Mesendoderm (in vitro differentiated cells): ENCODE data around the gene UBASH3B.

Source experiments
- DNase-seq: peaks from one replicate; pipeline ENCODE4 v3.0.0; 2013
- H2AK5ac ChIP-seq: 2 replicates; pipeline ENCODE4 v1.6.1; 2013; ENCODE audit warnings: low read length, inconsistent platforms
- H2BK120ac ChIP-seq: 2 replicates; pipeline ENCODE4 v1.6.1; 2013; ENCODE audit warnings: low read depth, mild to moderate bottlenecking, low read length, moderate library complexity, mixed read lengths
- H2BK15ac ChIP-seq: replicated peaks from 2 replicates; pipeline ENCODE4 v1.6.1; 2013; ENCODE audit warnings: low read depth, mild to moderate bottlenecking, moderate library complexity
- H2BK5ac ChIP-seq: 2 replicates; pipeline ENCODE4 v1.6.1; 2013; ENCODE audit warnings: low read length, inconsistent platforms
- H3K18ac ChIP-seq: 2 replicates; pipeline ENCODE4 v1.6.1; 2013; ENCODE audit warnings: mild to moderate bottlenecking, low read length, mixed read lengths
- H3K23ac ChIP-seq: one replicate; pipeline ENCODE4 v1.6.1; 2013; ENCODE audit warnings: low read length
- H3K27ac ChIP-seq: 2 replicates; pipeline ENCODE4 v1.5.1; 2013; ENCODE audit warnings: low read depth, mild to moderate bottlenecking, inconsistent platforms, low read length, moderate library complexity
- H3K27me3 ChIP-seq: 2 replicates; pipeline ENCODE4 v1.6.1; 2013; ENCODE audit warnings: low read length, control low read depth, mild to moderate bottlenecking, inconsistent platforms; ENCODE audit not compliant: insufficient read depth, poor library complexity
- H3K36me3 ChIP-seq: 2 replicates; pipeline ENCODE4 v1.6.1; 2013; ENCODE audit warnings: low read length, inconsistent platforms; ENCODE audit not compliant: control insufficient read depth, insufficient read depth
- H3K4ac ChIP-seq: one replicate; pipeline ENCODE4 v1.6.1; 2013; ENCODE audit warnings: low read depth, mild to moderate bottlenecking, low read length, moderate library complexity
- H3K4me1 ChIP-seq: 2 replicates; pipeline ENCODE4 v1.6.1; 2013; ENCODE audit warnings: low read depth, low read length, inconsistent platforms; ENCODE audit not compliant: control insufficient read depth
- H3K4me2 ChIP-seq: 2 replicates; pipeline ENCODE4 v1.6.1; 2013; ENCODE audit warnings: low read length
- H3K4me3 ChIP-seq: 2 replicates; pipeline ENCODE4 v1.5.1; 2013; ENCODE audit warnings: mild to moderate bottlenecking, low read length
- H3K56ac ChIP-seq: one replicate; pipeline ENCODE4 v1.6.1; 2013; ENCODE audit warnings: low read length
- H3K79me1 ChIP-seq: 2 replicates; pipeline ENCODE4 v1.6.1; 2013; ENCODE audit warnings: low read length, inconsistent platforms
- H3K79me2 ChIP-seq: 2 replicates; pipeline ENCODE4 v1.6.1; 2013; ENCODE audit warnings: mild to moderate bottlenecking, low read length; ENCODE audit not compliant: control insufficient read depth, insufficient read depth
- H3K9ac ChIP-seq: 2 replicates; pipeline ENCODE4 v1.6.1; 2013; ENCODE audit warnings: low read length, inconsistent platforms
- H4K5ac ChIP-seq: one replicate; pipeline ENCODE4 v1.6.1; 2013; ENCODE audit warnings: low read length
- H4K8ac ChIP-seq: one replicate; pipeline ENCODE4 v1.6.1; 2013; ENCODE audit warnings: low read depth, mild to moderate bottlenecking, control low read depth, low read length, moderate library complexity
- WGBS: extraction: QIAGEN DNeasy Blood & Tissue Kit; methylation state at CpG from one replicate; pipeline ENCODE4 v1.1.7; 2013; ENCODE audit warnings: low lambda C conversion rate, missing lambda C conversion rate; ENCODE audit not compliant: insufficient coverage; ENCODE audit errors: extremely low coverage; 5-methylcytosine and 5-hydroxymethylcytosine counted together

Gene UBASH3B

GRCh38 chr11:122650619-122651018, 4.9 kb upstream of the UBASH3B start:
- Histone ChIP-seq H2BK5ac (no peak overlapping the region), H4K5ac (no peak overlapping the region), H3K4ac (no peak overlapping the region), H3K56ac (no peak overlapping the region), H3K36me3 (no peaks in the 10 kb centered on the region), H3K27me3 (no peaks in the 10 kb centered on the region), H3K23ac (no peak overlapping the region), H2BK120ac (no peak overlapping the region), H3K9ac (no peak overlapping the region), H4K8ac (no peak overlapping the region), H3K79me2 (no peaks in the 10 kb centered on the region), H3K4me2 (no peak overlapping the region), H3K18ac (no peak overlapping the region), H3K79me1 (no peaks in the 10 kb centered on the region), H3K4me3 (no peak overlapping the region), H2BK15ac (no peak overlapping the region), H3K27ac (no peak overlapping the region), H2AK5ac (no peak overlapping the region), H3K4me1 (peaks cover 3% of the 10 kb centered on the region)
- WGBS: no CpG with 5 or more reads among the region's 1 CpG
- DNase-seq: no peak

GRCh38 chr11:122652495-122652894, 3.0 kb upstream of the UBASH3B start:
- Histone ChIP-seq H3K9ac (no peak overlapping the region), H3K4me3 (no peak overlapping the region), H3K79me2 (no peaks in the 10 kb centered on the region), H3K79me1 (peaks cover 1% of the 10 kb centered on the region), H2BK5ac (no peak overlapping the region), H4K5ac (no peak overlapping the region), H2BK15ac (no peak overlapping the region), H3K4ac (no peak overlapping the region), H2BK120ac (no peak overlapping the region), H3K4me2 (no peak overlapping the region), H3K18ac (no peak overlapping the region), H3K27me3 (no peaks in the 10 kb centered on the region), H3K23ac (no peak overlapping the region), H3K27ac (no peak overlapping the region), H3K36me3 (no peaks in the 10 kb centered on the region), H3K4me1 (peaks cover 3% of the 10 kb centered on the region), H4K8ac (no peak overlapping the region), H3K56ac (no peak overlapping the region), H2AK5ac (no peak overlapping the region)
- no peak for DNase-seq
- no CpG with 5 or more reads among the region's 2 CpGs for WGBS

- Histone ChIP-seq H3K23ac (no peak overlapping the region), H4K8ac (no peak overlapping the region), H3K4me2 (no peak overlapping the region), H3K4me3 (no peak overlapping the region), H3K27me3 (no peaks in the 10 kb centered on the region), H3K4ac (no peak overlapping the region), H2BK5ac (no peak overlapping the region), H3K79me1 (peaks cover 3% of the 10 kb centered on the region), H2BK15ac (no peak overlapping the region), H2AK5ac (no peak overlapping the region), H3K56ac (no peak overlapping the region), H2BK120ac (no peak overlapping the region), H3K27ac (no peak overlapping the region), H3K36me3 (no peaks in the 10 kb centered on the region), H3K79me2 (no peaks in the 10 kb centered on the region), H3K18ac (no peak overlapping the region), H3K4me1 (peaks cover 3% of the 10 kb centered on the region), H3K9ac (no peak overlapping the region), H4K5ac (no peak overlapping the region)
- no peak for DNase-seq
- no CpG with 5 or more reads among the region's 7 CpGs for WGBS
Observed at GRCh38 chr11:122653916-122654585, 1.5 kb upstream of the UBASH3B start.

GRCh38 chr11:122656073-122656630, 630 bp downstream of the UBASH3B start:
- H3K23ac ChIP-seq: no peak overlapping the region
- H4K8ac ChIP-seq: no peak overlapping the region
- H3K56ac ChIP-seq: peak overlapping the region; percentile 96
- no peak overlapping the region for H2BK15ac ChIP-seq
- peak overlapping the region; percentile 76 for H3K4me3 ChIP-seq
- peak overlapping the region; percentile 77 for H3K4me2 ChIP-seq
- WGBS: no CpG with 5 or more reads among the region's 66 CpGs
- peak overlapping the region; percentile 64 for H2BK5ac ChIP-seq
- no peak overlapping the region for H3K4ac ChIP-seq
- no peaks in the 10 kb centered on the region for H3K27me3 ChIP-seq
- H2AK5ac ChIP-seq: no peak overlapping the region
- peaks cover 3% of the 10 kb centered on the region for H3K4me1 ChIP-seq
- H3K79me1 ChIP-seq: peaks cover 3% of the 10 kb centered on the region
- H2BK120ac ChIP-seq: no peak overlapping the region
- H3K18ac ChIP-seq: peak overlapping the region; percentile 90
- H4K5ac ChIP-seq: no peak overlapping the region
- DNase-seq: peak; percentile 60
- H3K79me2 ChIP-seq: no peaks in the 10 kb centered on the region
- H3K9ac ChIP-seq: peak overlapping the region; percentile 85
- no peaks in the 10 kb centered on the region for H3K36me3 ChIP-seq
- H3K27ac ChIP-seq: peak overlapping the region; percentile 91

GRCh38 chr11:122656631-122657101, 1.1 kb downstream of the UBASH3B start:
- peaks cover 3% of the 10 kb centered on the region for H3K79me1 ChIP-seq
- peak overlapping the region; percentile 96 for H3K56ac ChIP-seq
- H3K79me2 ChIP-seq: no peaks in the 10 kb centered on the region
- H3K27me3 ChIP-seq: no peaks in the 10 kb centered on the region
- peaks cover 3% of the 10 kb centered on the region for H3K4me1 ChIP-seq
- no peak overlapping the region for H2BK5ac ChIP-seq
- H2AK5ac ChIP-seq: no peak overlapping the region
- H3K36me3 ChIP-seq: no peaks in the 10 kb centered on the region
- no peak overlapping the region for H2BK120ac ChIP-seq
- H3K27ac ChIP-seq: no peak overlapping the region
- peak overlapping the region; percentile 13 for H3K4me2 ChIP-seq
- H3K18ac ChIP-seq: no peak overlapping the region
- H2BK15ac ChIP-seq: no peak overlapping the region
- H4K8ac ChIP-seq: no peak overlapping the region
- no peak overlapping the region for H3K4ac ChIP-seq
- peak; percentile 47 for DNase-seq
- no CpG with 5 or more reads among the region's 25 CpGs for WGBS
- no peak overlapping the region for H4K5ac ChIP-seq
- peak overlapping the region; percentile 85 for H3K9ac ChIP-seq
- H3K4me3 ChIP-seq: peak overlapping the region; percentile 76
- H3K23ac ChIP-seq: no peak overlapping the region
